ENCODE data around the gene FAM241B. TPM values are rescaled to one million over a fixed set of nuclear protein-coding genes. Genes with fewer than 3 reads are reported as not detected.

Gene FAM241B
- polyA plus RNA-seq, 1 donor (not counting 4 experiments of a cell fraction or from before 2014, with no cell fraction given) = 7.9 TPM

- FAIRE-seq = no peak
- no peaks in the 10 kb centered on the region for H3K36me3 ChIP-seq (ENCODE audit: control insufficient read depth in 2 of 2, extremely low read depth in 1 of 2, insufficient read depth in 2 of 2, low read length in 2 of 2)
- no peak for DNase-seq (ENCODE audit: low read depth, low spot score)
- peaks cover 31% of the 10 kb centered on the region for H3K27me3 ChIP-seq (ENCODE audit: control insufficient read depth, extremely low read depth, insufficient read depth, low read length)
- H3K27ac ChIP-seq (ENCODE audit: control insufficient read depth, insufficient read depth, low read length) = no peak overlapping the region
- no peak for TF ChIP-seq EZH2 (IDR thresholded peaks at IDR 0.05; ENCODE audit: low read length)
- H3K4me2 ChIP-seq (ENCODE audit: control insufficient read depth, extremely low read depth, insufficient read depth, low read depth, low read length) = no peak overlapping the region
- H2AFZ ChIP-seq (ENCODE audit: control insufficient read depth, low read length) = no peak overlapping the region
- no peak overlapping the region for H3K4me3 ChIP-seq (ENCODE audit: control insufficient read depth in 2 of 3, extremely low read depth in 1 of 3, insufficient read depth in 2 of 3, low read depth in 1 of 3, low read length in 3 of 3)
- dilution Hi-C loops (cut with MboI; ENCODE audit: extremely low pct_ligation_motif_present, low sequenced_read_pairs) = no loop called here
- H4K20me1 ChIP-seq (ENCODE audit: control insufficient read depth, extremely low read depth, insufficient read depth, low read length) = no peaks in the 10 kb centered on the region
- H3K9ac ChIP-seq (ENCODE audit: control insufficient read depth, extremely low read depth, insufficient read depth, low read length) = no peak overlapping the region
- no peaks in the 10 kb centered on the region for H3K9me1 ChIP-seq (ENCODE audit: control insufficient read depth, extremely low read depth, insufficient read depth, low read length)
- H3K79me2 ChIP-seq (ENCODE audit: control insufficient read depth, insufficient read depth, low read length) = no peaks in the 10 kb centered on the region
- H3K9me3 ChIP-seq (ENCODE audit: control insufficient read depth, low read depth, low read length) = no peaks in the 10 kb centered on the region
- no peaks in the 10 kb centered on the region for H3K4me1 ChIP-seq (ENCODE audit: control insufficient read depth, extremely low read depth, insufficient read depth, low read length)
Measured at GRCh38 chr10:69583106-69583505, 46.9 kb upstream of the FAM241B start.

DNA sequence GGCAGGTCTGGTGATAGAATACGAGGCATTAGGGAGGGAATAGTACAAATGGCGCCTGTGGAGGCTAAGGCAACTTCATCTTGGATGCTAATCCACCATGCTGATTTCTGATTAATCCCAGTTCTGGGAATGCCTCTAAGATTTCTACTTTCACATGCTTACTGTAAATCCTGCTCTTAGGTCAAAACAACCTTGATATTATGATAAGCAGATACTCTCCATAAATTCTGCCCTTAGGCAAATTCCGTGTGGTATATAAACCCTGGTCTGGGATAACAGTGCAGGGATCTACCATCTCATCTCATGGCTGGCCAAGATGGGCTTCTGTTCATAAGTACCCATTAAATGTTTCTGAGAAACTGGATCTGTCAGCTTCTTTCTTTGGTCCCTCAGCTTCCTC lies 45.4 kb upstream of the FAM241B start:
- Histone ChIP-seq H3K9ac (ENCODE audit: control insufficient read depth, extremely low read depth, insufficient read depth, low read length) (no peak overlapping the region), H3K27me3 (ENCODE audit: control insufficient read depth, extremely low read depth, insufficient read depth, low read length) (peaks cover 16% of the 10 kb centered on the region), H3K79me2 (ENCODE audit: control insufficient read depth, insufficient read depth, low read length) (no peaks in the 10 kb centered on the region), H3K9me1 (ENCODE audit: control insufficient read depth, extremely low read depth, insufficient read depth, low read length) (no peaks in the 10 kb centered on the region), H3K36me3 (ENCODE audit: control insufficient read depth in 2 of 2, extremely low read depth in 1 of 2, insufficient read depth in 2 of 2, low read length in 2 of 2) (no peaks in the 10 kb centered on the region), H3K27ac (ENCODE audit: control insufficient read depth, insufficient read depth, low read length) (no peak overlapping the region), H2AFZ (ENCODE audit: control insufficient read depth, low read length) (no peak overlapping the region), H3K4me1 (ENCODE audit: control insufficient read depth, extremely low read depth, insufficient read depth, low read length) (peaks cover 7% of the 10 kb centered on the region), H3K4me3 (ENCODE audit: control insufficient read depth in 2 of 3, extremely low read depth in 1 of 3, insufficient read depth in 2 of 3, low read depth in 1 of 3, low read length in 3 of 3) (no peak overlapping the region), H3K9me3 (ENCODE audit: control insufficient read depth, low read depth, low read length) (no peaks in the 10 kb centered on the region), H4K20me1 (ENCODE audit: control insufficient read depth, extremely low read depth, insufficient read depth, low read length) (no peaks in the 10 kb centered on the region), H3K4me2 (ENCODE audit: control insufficient read depth, extremely low read depth, insufficient read depth, low read depth, low read length) (no peak overlapping the region)
- FAIRE-seq (no peak), DNase-seq (ENCODE audit: low read depth, low spot score) (no peak)
- dilution Hi-C loops (cut with MboI; ENCODE audit: extremely low pct_ligation_motif_present, low sequenced_read_pairs) = no loop called here
- TF ChIP-seq CTCF (optimal IDR thresholded peaks at IDR 0.05 in 1 of 3, IDR thresholded peaks at IDR 0.05 in 1 of 3, conservative IDR thresholded peaks at IDR 0.05 in 1 of 3; ENCODE audit: extremely low read depth in 1 of 3, insufficient read depth in 2 of 3, low read length in 3 of 3) (no peak), EZH2 (IDR thresholded peaks at IDR 0.05; ENCODE audit: low read length) (no peak)

- H2AFZ ChIP-seq (ENCODE audit: control insufficient read depth, low read length) = no peak overlapping the region
- dilution Hi-C loops (cut with MboI; ENCODE audit: extremely low pct_ligation_motif_present, low sequenced_read_pairs) = no loop called here
Measured at GRCh38 chr10:69588358-69588757, 41.7 kb upstream of the FAM241B start.

More at GRCh38 chr10:69588358-69588757, 41.7 kb upstream of the FAM241B start:
- Histone ChIP-seq H3K4me2 (ENCODE audit: control insufficient read depth, extremely low read depth, insufficient read depth, low read depth, low read length) (no peak overlapping the region), H4K20me1 (ENCODE audit: control insufficient read depth, extremely low read depth, insufficient read depth, low read length) (no peaks in the 10 kb centered on the region), H3K27me3 (ENCODE audit: control insufficient read depth, extremely low read depth, insufficient read depth, low read length) (no peaks in the 10 kb centered on the region), H3K27ac (ENCODE audit: control insufficient read depth, insufficient read depth, low read length) (no peak overlapping the region), H3K36me3 (ENCODE audit: control insufficient read depth in 2 of 2, extremely low read depth in 1 of 2, insufficient read depth in 2 of 2, low read length in 2 of 2) (no peaks in the 10 kb centered on the region), H3K79me2 (ENCODE audit: control insufficient read depth, insufficient read depth, low read length) (no peaks in the 10 kb centered on the region), H3K4me3 (ENCODE audit: control insufficient read depth in 2 of 3, extremely low read depth in 1 of 3, insufficient read depth in 2 of 3, low read depth in 1 of 3, low read length in 3 of 3) (no peak overlapping the region), H3K9me3 (ENCODE audit: control insufficient read depth, low read depth, low read length) (no peaks in the 10 kb centered on the region), H3K9ac (ENCODE audit: control insufficient read depth, extremely low read depth, insufficient read depth, low read length) (no peak overlapping the region), H3K9me1 (ENCODE audit: control insufficient read depth, extremely low read depth, insufficient read depth, low read length) (no peaks in the 10 kb centered on the region), H3K4me1 (ENCODE audit: control insufficient read depth, extremely low read depth, insufficient read depth, low read length) (peaks cover 7% of the 10 kb centered on the region)
- FAIRE-seq (peak; percentile 23), DNase-seq (ENCODE audit: low read depth, low spot score) (no peak)
- TF ChIP-seq CTCF (optimal IDR thresholded peaks at IDR 0.05 in 1 of 3, IDR thresholded peaks at IDR 0.05 in 1 of 3, conservative IDR thresholded peaks at IDR 0.05 in 1 of 3; ENCODE audit: extremely low read depth in 1 of 3, insufficient read depth in 2 of 3, low read length in 3 of 3) (peak in 1 of 3 experiments; percentile 0), EZH2 (IDR thresholded peaks at IDR 0.05; ENCODE audit: low read length) (no peak)
